ENCODE results near the gene KCTD2. TPM values are rescaled to one million over a fixed set of nuclear protein-coding genes. Genes with fewer than 3 reads are reported as not detected.
"Not testable (repeated sequence)": the region's sequence is repeated elsewhere in the genome, so short reads cannot be mapped to it uniquely, and the experiment has no call there.

KCTD2 gene
- 13.4 and 29.6 TPM in 2 replicates for total RNA-seq

GRCh38 chr17:75046407-75047289 is at the start of gene KCTD2, which contains the start of gene ATP5PD:
Gene KCTD2 (plus strand): TSS chr17:75047225. CDS start chr17:75047251, 26 bp downstream.
Gene ATP5PD (minus strand): TSS chr17:75046969. CDS start chr17:75042650, 4,319 bp downstream.
- peak; percentile 94 for DNase-seq (ENCODE audit: low read depth)

GRCh38 chr17:74998783-74999182 is 48.2 kb upstream of the KCTD2 start:
- DNase-seq (ENCODE audit: low read depth) = no peak

GRCh38 chr17:74999523-74999922 is 47.5 kb upstream of the KCTD2 start:
- no peak for DNase-seq (ENCODE audit: low read depth)

GRCh38 chr17:75001915-75002843 is 44.8 kb upstream of the KCTD2 start:
- no peak for DNase-seq (ENCODE audit: low read depth)

GRCh38 chr17:75003070-75003956 is 43.7 kb upstream of the KCTD2 start:
- no peak for DNase-seq (ENCODE audit: low read depth)

GRCh38 chr17:75003957-75004355 is 43.1 kb upstream of the KCTD2 start:
- DNase-seq (ENCODE audit: low read depth) = no peak

- no peak for DNase-seq (ENCODE audit: low read depth)
Observed at GRCh38 chr17:75004371-75004770, 42.7 kb upstream of the KCTD2 start.

GRCh38 chr17:75005291-75005690 is 41.7 kb upstream of the KCTD2 start:
- DNase-seq (ENCODE audit: low read depth) = no peak

- not testable (repeated sequence) for DNase-seq (ENCODE audit: low read depth)
Observed at GRCh38 chr17:75006084-75006483, 40.9 kb upstream of the KCTD2 start.

GRCh38 chr17:75006653-75007052 is 40.4 kb upstream of the KCTD2 start:
- DNase-seq (ENCODE audit: low read depth) = no peak

- DNase-seq (ENCODE audit: low read depth) = no peak
Observed at GRCh38 chr17:75008373-75008772, 38.7 kb upstream of the KCTD2 start.

GRCh38 chr17:75009139-75009724 is 37.8 kb upstream of the KCTD2 start:
- no peak for DNase-seq (ENCODE audit: low read depth)

- DNase-seq (ENCODE audit: low read depth) = peak; percentile 74
Observed at GRCh38 chr17:75010683-75011400, 36.2 kb upstream of the KCTD2 start.

GRCh38 chr17:75011401-75012095 is 35.5 kb upstream of the KCTD2 start:
- DNase-seq (ENCODE audit: low read depth) = no peak

GRCh38 chr17:75012096-75012345 is 35.0 kb upstream of the KCTD2 start:
- no peak for DNase-seq (ENCODE audit: low read depth)

GRCh38 chr17:75012346-75013091 is 34.5 kb upstream of the KCTD2 start, which contains the start of gene MRPL58:
Gene MRPL58 (plus strand): TSS chr17:75012670. CDS start chr17:75012687, 17 bp downstream.
- peak; percentile 54 for DNase-seq (ENCODE audit: low read depth)

- no peak for DNase-seq (ENCODE audit: low read depth)
Observed at GRCh38 chr17:75013092-75013559, 33.9 kb upstream of the KCTD2 start.

- no peak for DNase-seq (ENCODE audit: low read depth)
Observed at GRCh38 chr17:75019146-75019545, 27.9 kb upstream of the KCTD2 start.

- DNase-seq (ENCODE audit: low read depth) = no peak
Observed at GRCh38 chr17:75019710-75020109, 27.3 kb upstream of the KCTD2 start.
